NCI-H774 (cell line): ENCODE data around the gene NUPR1.
"Not testable (repeated sequence)": the region's sequence is repeated elsewhere in the genome, so short reads cannot be mapped to it uniquely, and the experiment has no call there.

Source experiments
- DNase-seq: peaks from one replicate; lab custom pipeline; 2025; lab: John Stamatoyannopoulos, UW

NUPR1 gene

DNA sequence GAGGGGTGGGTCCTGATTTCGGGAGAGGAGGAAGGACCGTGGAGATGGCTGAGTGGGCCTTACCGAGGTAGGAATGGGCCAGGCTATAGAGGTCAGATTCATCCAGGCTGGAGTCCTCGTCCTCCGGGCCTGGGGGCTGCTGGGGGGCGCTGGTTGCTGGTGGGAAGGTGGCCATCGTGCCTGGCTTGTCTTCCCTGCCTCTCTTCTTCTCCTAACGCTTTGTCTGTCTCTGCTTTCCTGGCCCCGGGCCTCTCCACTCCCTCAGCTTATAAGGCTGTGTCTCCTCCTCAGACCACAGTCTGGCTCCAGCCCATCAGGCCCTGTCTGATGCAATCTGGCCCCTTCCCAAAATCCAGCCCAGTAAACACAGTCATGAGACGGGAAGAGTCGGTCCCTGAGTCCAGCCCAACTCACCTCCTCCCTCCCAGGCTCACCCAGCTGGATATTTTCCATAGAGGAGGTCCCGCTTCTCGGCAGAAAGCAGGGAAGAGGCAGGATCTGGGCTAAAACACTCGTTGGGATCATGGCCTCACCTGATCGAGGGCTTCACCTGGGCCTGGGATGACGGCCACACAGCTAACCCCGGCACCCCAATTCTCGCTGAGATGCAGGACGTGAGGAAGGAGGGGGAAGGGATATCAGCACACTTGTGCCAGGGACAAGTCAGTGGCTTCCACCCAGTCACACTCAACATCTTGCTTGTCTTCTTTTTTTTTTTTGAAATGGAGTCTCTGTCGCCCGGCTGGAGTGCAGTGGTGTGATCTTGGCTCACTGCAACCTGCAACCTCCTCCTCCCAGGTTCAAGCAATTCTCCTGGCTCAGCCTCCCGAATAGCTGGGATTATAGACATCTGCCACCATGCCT lies at the start of gene NUPR1:
NUPR1 (minus strand) TSS at position 242 of the 864 bp plus-strand sequence; CDS start at position 175, 67 bp downstream.
- DNase-seq: no peak

DNA sequence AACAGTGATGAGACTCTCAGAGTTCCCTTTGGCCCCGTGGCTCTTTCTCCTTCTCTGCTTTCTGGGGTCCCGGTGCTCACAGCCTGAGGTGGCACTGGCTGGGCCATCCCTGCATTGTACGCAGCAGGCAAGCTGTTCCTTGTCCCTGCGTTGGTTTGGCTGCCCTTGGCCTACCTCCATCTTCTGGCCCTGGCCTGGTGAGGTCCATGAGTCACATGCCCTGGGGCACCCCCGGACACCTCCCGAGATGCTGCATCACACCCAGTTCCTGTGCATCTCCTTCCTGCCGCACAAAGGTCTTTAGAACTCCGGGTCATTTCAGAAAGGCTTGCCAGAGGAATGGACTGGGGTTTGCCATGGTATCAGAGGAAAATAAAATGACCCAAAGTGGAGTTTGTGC lies 48.6 kb upstream of the NUPR1 start:
- no peak for DNase-seq

DNA sequence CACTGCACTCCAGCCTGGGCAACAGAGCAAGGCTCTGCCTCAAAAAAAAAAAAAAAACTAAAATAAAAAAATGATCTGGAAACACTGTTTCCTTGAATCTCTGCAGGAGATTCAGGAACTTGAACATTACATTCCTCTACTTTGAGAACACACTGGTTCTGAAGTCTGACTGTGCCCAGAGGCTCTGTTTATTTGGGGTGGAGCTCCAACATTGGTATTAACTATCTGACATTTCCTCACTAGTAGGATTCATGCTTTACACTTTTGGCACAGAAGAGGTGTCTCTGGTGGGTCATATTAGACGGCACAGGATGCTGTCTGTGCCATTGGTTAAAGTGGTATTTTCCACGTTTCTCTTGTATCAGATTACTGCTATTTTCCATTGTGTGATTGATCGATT lies 47.7 kb upstream of the NUPR1 start:
- DNase-seq: no peak

- DNase-seq: no peak
Measured at GRCh38 chr16:28585674-28586073, 46.9 kb upstream of the NUPR1 start.

GRCh38 chr16:28580726-28581315 lies 42.0 kb upstream of the NUPR1 start:
- DNase-seq: no peak

- no peak for DNase-seq
Measured at GRCh38 chr16:28575446-28576109, 36.8 kb upstream of the NUPR1 start.

- DNase-seq: no peak
Measured at GRCh38 chr16:28574925-28575324, 36.2 kb upstream of the NUPR1 start.

- DNase-seq: no peak
Measured at GRCh38 chr16:28573738-28574718, 35.3 kb upstream of the NUPR1 start.

GRCh38 chr16:28572696-28573510 lies 34.1 kb upstream of the NUPR1 start:
- DNase-seq: no peak

DNA sequence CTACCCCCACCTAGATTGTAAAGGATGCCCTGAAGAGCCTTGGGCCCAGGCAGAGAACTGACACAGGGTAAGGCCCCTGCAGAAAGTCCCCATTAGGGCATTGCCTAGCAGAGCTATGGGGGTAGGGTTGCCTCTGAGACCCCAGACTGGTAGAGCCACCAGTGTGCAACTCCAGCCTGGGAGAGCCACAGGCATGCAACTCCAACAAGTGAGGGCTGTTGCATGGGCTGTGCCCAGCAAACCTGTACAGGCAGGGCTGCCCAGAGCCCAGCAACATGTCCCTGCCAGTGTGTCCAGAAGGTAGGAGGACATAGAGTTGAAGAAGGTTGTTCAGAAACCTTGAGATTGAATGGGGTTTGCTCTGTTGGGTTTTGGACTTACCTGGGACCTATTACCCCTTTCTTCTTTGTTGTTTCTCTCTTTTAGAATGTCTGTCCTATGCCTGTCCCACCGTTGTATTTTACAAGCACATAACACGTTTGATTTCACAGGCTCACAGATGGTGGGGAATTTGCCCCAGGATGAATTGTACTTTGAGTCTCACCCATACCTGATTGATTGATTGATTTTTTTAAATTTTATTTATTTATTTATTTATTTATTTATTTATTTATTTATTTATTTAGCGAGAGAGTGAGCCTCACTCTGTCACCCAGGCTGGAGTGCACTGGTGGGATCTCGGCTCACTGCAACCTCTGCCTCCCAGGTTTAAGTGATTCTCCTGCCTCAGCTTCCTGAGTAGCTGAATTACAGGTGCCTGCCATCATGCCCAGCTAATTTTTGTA lies 31.4 kb upstream of the NUPR1 start:
- no peak for DNase-seq

DNA sequence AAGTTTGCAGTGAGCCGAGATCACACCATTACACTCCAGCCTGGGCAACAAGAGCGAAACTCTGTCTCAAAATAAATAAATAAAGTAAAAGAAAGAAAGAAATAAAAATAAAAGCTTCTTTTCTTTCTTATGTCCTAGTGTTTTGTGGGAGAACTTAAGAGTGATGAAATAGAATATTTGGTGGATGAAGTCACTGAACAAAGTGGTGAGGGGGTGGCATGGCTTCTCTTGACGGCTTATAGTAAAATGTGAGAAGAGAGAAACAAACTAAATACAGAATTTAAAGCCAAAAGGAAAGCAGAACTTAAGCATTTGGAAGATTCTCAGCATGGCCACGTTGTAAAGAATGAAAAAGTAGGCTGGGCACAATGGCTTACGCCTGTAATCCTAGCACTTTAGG lies 30.2 kb upstream of the NUPR1 start:
- no peak for DNase-seq

GRCh38 chr16:28567292-28567691 lies 28.5 kb upstream of the NUPR1 start:
- no peak for DNase-seq

GRCh38 chr16:28566233-28566925 lies 27.6 kb upstream of the NUPR1 start:
- DNase-seq: not testable (repeated sequence)

DNA sequence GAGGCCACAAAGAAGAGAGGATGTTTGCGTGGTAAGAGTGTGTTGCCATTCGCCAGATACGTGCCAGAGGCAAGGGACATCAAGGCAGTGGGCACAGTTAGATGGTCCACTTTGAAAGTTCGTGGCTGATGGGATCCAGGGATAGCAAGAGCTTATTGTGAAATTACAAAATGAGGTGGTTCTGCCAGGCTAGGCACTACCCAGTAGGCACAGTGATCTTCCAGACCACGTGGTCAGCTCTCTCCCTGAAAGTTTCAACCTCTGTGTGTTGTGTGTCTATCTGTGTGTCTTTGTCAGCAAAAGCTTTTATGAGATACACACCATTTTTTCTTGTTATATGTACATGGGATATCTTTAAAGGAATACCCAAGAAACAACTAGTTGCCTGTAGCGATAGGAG lies 24.4 kb upstream of the NUPR1 start:
- no peak for DNase-seq

DNA sequence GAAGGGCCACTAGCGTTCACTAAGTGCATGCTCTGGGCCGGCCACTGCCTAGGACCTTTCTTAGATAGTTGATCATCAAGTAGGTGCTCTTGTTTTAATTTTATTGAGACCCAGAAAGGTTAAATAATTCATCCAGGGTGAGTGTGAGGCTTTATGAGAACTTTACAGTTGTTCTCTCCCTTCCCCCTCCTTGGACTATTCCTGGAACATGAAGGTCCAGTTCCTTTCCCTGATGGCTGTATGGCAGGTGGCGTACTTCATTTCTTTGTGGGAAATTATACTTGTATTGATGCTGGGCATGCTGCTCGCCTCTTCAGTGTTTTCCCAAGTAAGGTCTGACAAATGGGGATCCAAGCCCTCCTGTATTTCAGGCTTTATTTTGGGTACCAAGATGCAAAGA lies 23.4 kb upstream of the NUPR1 start:
- DNase-seq: no peak

- DNase-seq: no peak
Measured at GRCh38 chr16:28561557-28562187, 22.9 kb upstream of the NUPR1 start.

GRCh38 chr16:28558456-28558855 lies 19.7 kb upstream of the NUPR1 start:
- DNase-seq: no peak

DNA sequence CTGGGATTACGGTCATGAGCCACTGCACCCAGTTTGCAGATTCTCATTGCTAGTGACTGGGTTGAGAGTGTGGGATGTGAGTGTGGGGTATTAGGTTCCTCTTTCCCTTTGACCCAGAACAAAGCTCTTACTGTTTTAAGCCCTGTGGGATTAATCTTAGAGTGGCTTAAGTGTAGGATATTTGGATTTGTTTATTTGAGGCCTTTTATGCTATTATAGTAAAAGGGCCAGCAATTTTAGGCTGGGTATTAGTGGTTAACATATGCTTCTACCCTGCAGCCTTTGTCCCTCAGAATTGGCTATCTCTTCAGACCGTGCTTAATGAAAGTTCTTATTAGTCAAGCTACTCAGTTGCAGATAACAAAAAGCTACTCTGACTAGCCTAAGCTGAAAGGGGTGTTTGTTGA lies 18.1 kb upstream of the NUPR1 start:
- no peak for DNase-seq

DNA sequence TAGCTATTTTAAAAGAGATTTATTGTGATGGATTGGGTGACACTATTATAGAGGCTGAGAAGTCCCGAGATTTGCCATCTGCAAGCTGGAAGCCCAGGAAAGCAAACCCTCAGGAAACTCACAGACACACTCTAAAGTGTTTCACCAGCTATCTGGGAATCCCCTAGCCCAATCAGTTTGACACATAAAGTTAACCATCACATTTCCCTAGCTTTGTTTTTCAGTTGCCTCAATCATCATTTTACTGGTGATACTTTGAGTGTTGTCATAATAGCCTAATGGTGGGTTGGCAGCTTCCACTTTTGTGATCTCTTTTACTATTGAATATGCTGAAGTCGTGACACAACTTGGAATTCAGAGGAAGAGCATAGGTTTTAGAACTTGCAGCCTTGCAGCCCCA lies 16.8 kb upstream of the NUPR1 start:
- DNase-seq: no peak
